OCI-LY7 (cell line): ENCODE data around the gene VPS4B. TPM values are rescaled to one million over a fixed set of nuclear protein-coding genes. Genes with fewer than 3 reads are reported as not detected.

Source experiments
- BruUV-seq: library from RNA; stranded (reverse); fragments of 400-500 nt; replicated peaks from 2 replicates; lab custom pipeline; 2021; lab: Mats Ljungman, UMichigan
- CTCF ChIA-PET: fragments of 300-600 bp; sonication (Branson Sonifier 250); formaldehyde crosslinking; loops from one replicate; lab custom pipeline; 2022; ENCODE audit warnings: antibody characterized with exemption; ENCODE audit not compliant: unreplicated experiment; lab: Charles Lee
- POLR2A ChIA-PET: fragments of 300-600 bp; sonication (Branson Sonifier 250); formaldehyde crosslinking; loops from one replicate; lab custom pipeline; 2022; ENCODE audit warnings: antibody characterized with exemption; lab: Charles Lee
- DNase-seq: peaks from one replicate; pipeline ENCODE4 v3.0.0-alpha.2; 2015; ENCODE audit warnings: low spot score
- H2AFZ ChIP-seq: fragments of 200-600 bp; sonication (generic), shearing (Covaris generic); 2 replicates; pipeline ENCODE4 v1.6.1; 2014; ENCODE audit warnings: mild to moderate bottlenecking, antibody characterized with exemption, low read length, moderate library complexity
- H3K27ac ChIP-seq: fragments of 200-600 bp; sonication (generic); 2 replicates; pipeline ENCODE4 v1.5.1; 2014; ENCODE audit warnings: mixed run types, low read depth, mild to moderate bottlenecking, moderate library complexity, low read length, inconsistent platforms; ENCODE audit not compliant: poor library complexity, severe bottlenecking
- H3K36me3 ChIP-seq: fragments of 200-600 bp; sonication (generic); 2 replicates; pipeline ENCODE4 v1.6.1; 2014; ENCODE audit warnings: mild to moderate bottlenecking, antibody characterized with exemption, low read length, moderate library complexity, mixed read lengths; ENCODE audit not compliant: insufficient read depth
- H3K4me1 ChIP-seq: fragments of 200-600 bp; sonication (generic); 2 replicates; pipeline ENCODE4 v1.5.1; 2014; ENCODE audit warnings: mild to moderate bottlenecking, low read length; ENCODE audit not compliant: insufficient read depth, poor library complexity, severe bottlenecking
- H3K4me2 ChIP-seq: fragments of 200-600 bp; sonication (generic); 2 replicates; pipeline ENCODE4 v1.6.1; 2014; ENCODE audit warnings: mild to moderate bottlenecking, low read length
- H3K4me3 ChIP-seq: fragments of 200-600 bp; sonication (generic); 2 replicates; pipeline ENCODE4 v1.5.1; 2014; ENCODE audit warnings: mild to moderate bottlenecking, low read depth, low read length; ENCODE audit not compliant: poor library complexity, severe bottlenecking
- H3K79me2 ChIP-seq: fragments of 200-600 bp; sonication (generic); 2 replicates; pipeline ENCODE4 v1.6.1; 2016; ENCODE audit warnings: low read depth, mild to moderate bottlenecking, low read length, moderate library complexity, mixed read lengths; ENCODE audit not compliant: insufficient read depth
- H3K9me2 ChIP-seq: fragments of 200-600 bp; sonication (generic); 2 replicates; pipeline ENCODE4 v1.6.1; 2016; ENCODE audit warnings: mild to moderate bottlenecking, low read length, mixed read lengths; ENCODE audit not compliant: insufficient read depth
- H3K9me3 ChIP-seq: fragments of 200-600 bp; sonication (generic); 2 replicates; pipeline ENCODE4 v1.6.1; 2014; ENCODE audit warnings: mild to moderate bottlenecking, mixed run types, low read length, mixed read lengths
- H4K20me1 ChIP-seq: fragments of 200-600 bp; sonication (generic); 2 replicates; pipeline ENCODE4 v1.6.1; 2014; ENCODE audit warnings: mild to moderate bottlenecking, antibody characterized with exemption, low read length, moderate library complexity, mixed read lengths; ENCODE audit not compliant: insufficient read depth
- EZH2phosphoT487 ChIP-seq: fragments of 200-600 bp; sonication (generic); IDR thresholded peaks from 2 replicates; pipeline ENCODE4 v1.6.1; 2018; ENCODE audit warnings: low read depth, borderline replicate concordance, mild to moderate bottlenecking, mixed run types, antibody characterized with exemption, low read length, moderate library complexity, mixed read lengths
- intact Hi-C: fragments of 100-400 bp; cut with micrococcal nuclease; formaldehyde crosslinking; loops from one replicate; pipeline ENCODE4 v1.10.0; 2022; ENCODE audit not compliant: unreplicated experiment
- total RNA-seq, 2 experiments: library from RNA; depleted of rRNA in 1 of 2; stranded (reverse); fragments of >200 nt in 1 of 2; shearing (Covaris generic) in 1 of 2; gene quantifications; 2 replicates each; pipeline ENCODE4 v1.2.3, GENCODE V29; 2014 to 2022
- TF ChIP-seq, protein P1 (sequence below): fragments of 200-600 bp; sonication (generic); conservative IDR thresholded peaks from 2 replicates; pipeline ENCODE4 v1.5.1; 2014; ENCODE audit warnings: mild to moderate bottlenecking, antibody characterized with exemption, low read length, moderate library complexity, mixed read lengths

VPS4B gene
- total RNA-seq, 2 experiments from 2014 or later, result 12.3 to 22.9 TPM

DNA sequence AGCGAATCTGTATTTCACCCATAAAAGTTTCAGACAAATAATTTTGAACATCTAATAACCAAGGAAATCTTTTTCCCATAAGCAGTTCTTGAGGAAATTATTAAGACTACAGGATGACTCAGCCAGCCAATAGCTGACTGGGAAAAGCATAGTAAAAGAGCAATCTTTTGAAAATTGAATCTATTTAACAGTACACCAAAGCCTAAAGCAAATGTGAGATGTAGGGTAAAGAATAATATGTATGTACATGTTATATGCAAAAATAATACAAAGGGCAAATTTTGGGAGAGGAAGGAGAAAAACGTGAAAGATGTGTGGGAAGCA is 42.7 kb downstream of the VPS4B start:
- intact Hi-C loops, result no loop called here
- ChIA-PET CTCF (no interaction called here), POLR2A (no interaction called here)
- H4K20me1 ChIP-seq, result no peaks in the 10 kb centered on the region
- TF ChIP-seq, protein P1, sequence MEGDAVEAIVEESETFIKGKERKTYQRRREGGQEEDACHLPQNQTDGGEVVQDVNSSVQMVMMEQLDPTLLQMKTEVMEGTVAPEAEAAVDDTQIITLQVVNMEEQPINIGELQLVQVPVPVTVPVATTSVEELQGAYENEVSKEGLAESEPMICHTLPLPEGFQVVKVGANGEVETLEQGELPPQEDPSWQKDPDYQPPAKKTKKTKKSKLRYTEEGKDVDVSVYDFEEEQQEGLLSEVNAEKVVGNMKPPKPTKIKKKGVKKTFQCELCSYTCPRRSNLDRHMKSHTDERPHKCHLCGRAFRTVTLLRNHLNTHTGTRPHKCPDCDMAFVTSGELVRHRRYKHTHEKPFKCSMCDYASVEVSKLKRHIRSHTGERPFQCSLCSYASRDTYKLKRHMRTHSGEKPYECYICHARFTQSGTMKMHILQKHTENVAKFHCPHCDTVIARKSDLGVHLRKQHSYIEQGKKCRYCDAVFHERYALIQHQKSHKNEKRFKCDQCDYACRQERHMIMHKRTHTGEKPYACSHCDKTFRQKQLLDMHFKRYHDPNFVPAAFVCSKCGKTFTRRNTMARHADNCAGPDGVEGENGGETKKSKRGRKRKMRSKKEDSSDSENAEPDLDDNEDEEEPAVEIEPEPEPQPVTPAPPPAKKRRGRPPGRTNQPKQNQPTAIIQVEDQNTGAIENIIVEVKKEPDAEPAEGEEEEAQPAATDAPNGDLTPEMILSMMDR, result no peak
- TF ChIP-seq EZH2phosphoT487, result no peak
- no TSS peak for BruUV-seq
- no peaks in the 10 kb centered on the region for H3K9me2 ChIP-seq
- no peaks in the 10 kb centered on the region for H3K4me1 ChIP-seq
- DNase-seq, result no peak
- H3K4me3 ChIP-seq, result no peak overlapping the region
- no peaks in the 10 kb centered on the region for H3K9me3 ChIP-seq
- no peaks in the 10 kb centered on the region for H3K36me3 ChIP-seq
- no peak overlapping the region for H3K4me2 ChIP-seq
- peak overlapping the region; percentile 18; the same call in 1 of the 2 replicates for H2AFZ ChIP-seq
- no peak overlapping the region for H3K27ac ChIP-seq
- H3K79me2 ChIP-seq, result no peaks in the 10 kb centered on the region

DNA sequence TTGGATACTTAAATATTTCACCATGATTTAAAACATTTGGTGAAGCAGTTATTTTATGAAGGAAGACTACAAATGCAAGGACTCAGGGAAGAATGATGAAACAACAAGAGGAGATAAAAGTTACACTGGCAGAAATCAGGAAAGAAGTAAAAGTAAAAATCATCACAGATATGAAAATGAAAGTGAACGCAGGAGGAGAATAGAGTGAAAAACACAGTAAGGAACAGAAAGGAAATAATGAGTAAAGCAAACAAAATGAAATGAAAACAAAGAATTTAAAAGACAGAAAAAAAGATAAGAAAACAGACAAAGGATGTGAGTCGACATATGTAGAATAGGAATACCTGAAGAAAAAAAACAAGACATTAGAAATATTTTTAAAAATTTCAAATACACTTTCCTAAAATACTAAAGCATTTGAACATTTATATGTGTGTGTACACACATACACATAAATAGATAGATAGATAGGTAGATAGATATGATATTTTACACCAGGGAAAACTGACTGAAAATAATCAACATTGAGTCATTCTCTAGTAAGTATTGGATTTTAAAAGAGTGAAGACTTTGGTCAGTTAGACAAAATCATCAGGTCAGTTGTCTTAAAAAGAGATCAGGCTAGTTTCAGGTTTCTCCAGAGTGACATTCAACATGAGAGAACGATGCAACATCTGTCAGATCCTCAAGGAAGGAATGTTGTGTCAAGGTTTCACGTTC is 43.2 kb downstream of the VPS4B start:
- H3K4me1 ChIP-seq, result no peaks in the 10 kb centered on the region
- H4K20me1 ChIP-seq, result no peaks in the 10 kb centered on the region
- no peak overlapping the region for H3K4me3 ChIP-seq
- ChIA-PET POLR2A (no interaction called here), CTCF (no interaction called here)
- no peaks in the 10 kb centered on the region for H3K36me3 ChIP-seq
- H3K4me2 ChIP-seq, result no peak overlapping the region
- no peaks in the 10 kb centered on the region for H3K9me3 ChIP-seq
- no peaks in the 10 kb centered on the region for H3K9me2 ChIP-seq
- H3K27ac ChIP-seq, result no peak overlapping the region
- no TSS peak for BruUV-seq
- no peaks in the 10 kb centered on the region for H3K79me2 ChIP-seq
- intact Hi-C loops, result no loop called here
- TF ChIP-seq, protein P1, result no peak
- no peak for TF ChIP-seq EZH2phosphoT487
- peak overlapping the region; percentile 18; the same call in 1 of the 2 replicates for H2AFZ ChIP-seq
- no peak for DNase-seq

DNA sequence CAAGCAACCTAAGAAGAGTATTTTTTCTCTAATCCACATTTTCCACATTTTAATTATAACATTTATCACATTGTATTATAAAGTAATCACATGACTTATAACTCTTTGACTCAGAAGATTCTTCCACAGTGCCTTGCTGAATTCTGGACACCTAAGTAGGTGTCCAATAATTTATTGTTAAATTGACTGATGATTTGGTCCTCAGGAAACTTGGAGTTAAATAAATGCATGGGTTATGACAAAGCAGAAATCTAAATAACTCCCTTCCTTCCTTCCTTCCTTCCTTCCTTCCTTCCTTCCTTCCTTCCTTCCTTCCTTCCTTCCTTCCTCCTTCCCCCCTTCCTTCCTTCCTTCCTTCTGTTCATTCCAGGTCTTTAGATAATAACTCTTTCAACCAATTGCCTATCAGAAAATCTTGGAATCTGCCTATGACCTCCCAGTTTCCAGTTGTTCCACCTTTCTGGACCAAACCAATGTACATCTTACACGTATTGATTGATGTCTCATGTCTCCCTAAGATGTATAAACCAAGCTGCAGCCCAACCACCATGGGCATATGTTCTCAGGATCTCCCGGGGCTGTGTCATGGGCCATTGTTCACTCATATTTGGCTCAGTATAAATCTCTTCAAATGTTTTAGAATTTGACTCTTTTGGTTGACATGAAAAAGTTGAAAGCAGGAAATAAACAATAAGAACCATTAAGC is 44.8 kb downstream of the VPS4B start:
- CTCF ChIA-PET, result no interaction called here

More for the DNA sequence above, 44.8 kb downstream of the VPS4B start:
- Histone ChIP-seq H3K9me3 (no peaks in the 10 kb centered on the region), H3K27ac (no peak overlapping the region), H3K36me3 (no peaks in the 10 kb centered on the region), H4K20me1 (no peaks in the 10 kb centered on the region), H3K4me1 (no peaks in the 10 kb centered on the region), H3K79me2 (no peaks in the 10 kb centered on the region), H3K4me2 (no peak overlapping the region), H3K4me3 (no peak overlapping the region), H2AFZ (no peak overlapping the region), H3K9me2 (no peaks in the 10 kb centered on the region)
- intact Hi-C loops, result no loop called here
- TF ChIP-seq EZH2phosphoT487, result no peak
- TF ChIP-seq, protein P1, result no peak
- no TSS peak for BruUV-seq
- POLR2A ChIA-PET, result no interaction called here
- DNase-seq, result no peak
